Naive B cell (primary cell): ENCODE results near the gene PTGER2. TPM values are rescaled to one million over a fixed set of nuclear protein-coding genes. Genes with fewer than 3 reads are reported as not detected.

Experiments
- ATAC-seq, 2 donors: fragments of 150-1000 bp; cut with Tn5 transposase; 2 replicates each; pipeline ENCODE4 v1.10.0; 2021; ENCODE audit warnings: low read depth in 2 of 2, mild to moderate bottlenecking in 2 of 2, moderate library complexity in 2 of 2
- DNase-seq: peaks from one replicate; pipeline ENCODE4 v3.0.0; 2022
- H3K27ac Mint-ChIP-seq, 6 donors: one replicate each; pipeline ENCODE4 v1.8.0; 2020 to 2022; ENCODE audit warnings: mild to moderate bottlenecking in 6 of 6, mixed read lengths in 6 of 6, moderate library complexity in 5 of 6, inconsistent platforms in 2 of 6
- H3K27me3 Mint-ChIP-seq, 3 donors: one replicate each; pipeline ENCODE4 v1.8.0; 2021 to 2022; ENCODE audit warnings: mixed read lengths in 3 of 3, mild to moderate bottlenecking in 1 of 3
- H3K36me3 Mint-ChIP-seq, 2 donors: one replicate each; pipeline ENCODE4 v1.8.0; 2020 to 2022; ENCODE audit warnings: mixed read lengths in 2 of 2, inconsistent platforms in 1 of 2, mild to moderate bottlenecking in 1 of 2
- H3K4me1 Mint-ChIP-seq, 3 donors: one replicate each; pipeline ENCODE4 v1.8.0; 2020 to 2022; ENCODE audit warnings: mixed read lengths in 3 of 3, inconsistent platforms in 1 of 3, mild to moderate bottlenecking in 1 of 3, moderate library complexity in 1 of 3
- H3K4me3 Mint-ChIP-seq, 8 donors: one replicate each; pipeline ENCODE4 v1.8.0; 2020 to 2022; ENCODE audit warnings: mild to moderate bottlenecking in 8 of 8, mixed read lengths in 8 of 8, moderate library complexity in 8 of 8, inconsistent platforms in 2 of 8
- H3K9me3 Mint-ChIP-seq, 7 donors: one replicate each; pipeline ENCODE4 v1.8.0; 2020 to 2022; ENCODE audit warnings: mixed read lengths in 7 of 7, mild to moderate bottlenecking in 5 of 7, inconsistent platforms in 2 of 7, moderate library complexity in 1 of 7
- polyA plus RNA-seq, 6 donors: library from polyadenylated mRNA; unstranded; fragments of 300-500 nt; fragmentation: Illumina TruSeq; gene quantifications; one replicate each; pipeline ENCODE4 v1.2.3, GENCODE V29; 2021; ENCODE audit warnings: low read depth in 6 of 6

Gene PTGER2
- polyA plus RNA-seq, 6 donors from 2014 or later: 0.23 to 0.88 (median 0.39) TPM; not detected in 1

DNA sequence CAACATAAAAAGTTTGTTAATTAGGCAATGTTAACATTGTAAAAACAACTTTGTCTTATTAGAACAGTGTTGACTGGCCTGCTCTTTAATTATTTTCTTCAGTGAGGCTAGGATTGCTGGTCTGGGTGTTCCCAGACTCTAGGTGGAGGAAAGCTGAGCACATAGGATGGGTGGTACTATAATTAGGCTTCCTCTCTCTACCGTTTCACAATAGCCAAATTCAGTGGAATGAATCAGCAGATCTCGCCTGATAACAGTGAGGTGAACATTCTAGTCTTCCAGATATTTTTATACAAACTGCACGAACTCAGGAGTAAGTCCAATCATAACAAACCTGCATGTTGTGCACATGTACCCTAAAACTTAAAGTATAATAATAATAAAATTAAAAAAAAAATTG lies 34.7 kb upstream of the PTGER2 start:
- peaks cover 14 to 26% (median 15%) of the 10 kb centered on the region in 3 donors for H3K27me3 Mint-ChIP-seq
- no peak for DNase-seq
- ATAC-seq: no peak
- H3K27ac Mint-ChIP-seq: no peak overlapping the region
- H3K36me3 Mint-ChIP-seq: peaks cover 0 to 9% of the 10 kb centered on the region in 2 donors
- H3K4me3 Mint-ChIP-seq: no peak overlapping the region
- no peaks in the 10 kb centered on the region for H3K9me3 Mint-ChIP-seq
- H3K4me1 Mint-ChIP-seq: no peaks in the 10 kb centered on the region

DNA sequence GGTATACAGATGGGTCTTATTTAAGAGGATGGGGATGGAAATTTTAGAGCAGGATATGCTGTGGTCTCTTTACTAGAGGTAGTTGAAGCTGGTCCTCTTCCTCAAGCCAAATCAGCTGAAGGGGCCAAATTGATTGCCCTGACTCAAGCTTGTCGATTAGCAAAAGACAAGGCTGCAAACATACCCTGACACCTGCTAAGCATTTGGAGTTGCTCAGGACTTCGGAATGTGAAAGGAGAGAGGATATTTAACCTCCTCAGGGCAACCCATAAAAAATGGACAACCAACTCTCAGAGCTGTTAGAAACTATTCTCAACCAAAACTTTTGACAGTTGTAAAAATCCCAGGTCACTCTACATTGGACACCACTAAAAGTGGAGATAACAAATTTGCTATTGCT lies 31.0 kb upstream of the PTGER2 start:
- Mint-ChIP-seq H3K9me3 (no peaks in the 10 kb centered on the region), H3K27me3 (peaks cover 1 to 24% (median 19%) of the 10 kb centered on the region in 3 donors), H3K36me3 (peaks cover 0 to under 1% of the 10 kb centered on the region in 2 donors), H3K4me3 (no peak overlapping the region), H3K4me1 (no peaks in the 10 kb centered on the region), H3K27ac (no peak overlapping the region)
- ATAC-seq (no peak), DNase-seq (no peak)

DNA sequence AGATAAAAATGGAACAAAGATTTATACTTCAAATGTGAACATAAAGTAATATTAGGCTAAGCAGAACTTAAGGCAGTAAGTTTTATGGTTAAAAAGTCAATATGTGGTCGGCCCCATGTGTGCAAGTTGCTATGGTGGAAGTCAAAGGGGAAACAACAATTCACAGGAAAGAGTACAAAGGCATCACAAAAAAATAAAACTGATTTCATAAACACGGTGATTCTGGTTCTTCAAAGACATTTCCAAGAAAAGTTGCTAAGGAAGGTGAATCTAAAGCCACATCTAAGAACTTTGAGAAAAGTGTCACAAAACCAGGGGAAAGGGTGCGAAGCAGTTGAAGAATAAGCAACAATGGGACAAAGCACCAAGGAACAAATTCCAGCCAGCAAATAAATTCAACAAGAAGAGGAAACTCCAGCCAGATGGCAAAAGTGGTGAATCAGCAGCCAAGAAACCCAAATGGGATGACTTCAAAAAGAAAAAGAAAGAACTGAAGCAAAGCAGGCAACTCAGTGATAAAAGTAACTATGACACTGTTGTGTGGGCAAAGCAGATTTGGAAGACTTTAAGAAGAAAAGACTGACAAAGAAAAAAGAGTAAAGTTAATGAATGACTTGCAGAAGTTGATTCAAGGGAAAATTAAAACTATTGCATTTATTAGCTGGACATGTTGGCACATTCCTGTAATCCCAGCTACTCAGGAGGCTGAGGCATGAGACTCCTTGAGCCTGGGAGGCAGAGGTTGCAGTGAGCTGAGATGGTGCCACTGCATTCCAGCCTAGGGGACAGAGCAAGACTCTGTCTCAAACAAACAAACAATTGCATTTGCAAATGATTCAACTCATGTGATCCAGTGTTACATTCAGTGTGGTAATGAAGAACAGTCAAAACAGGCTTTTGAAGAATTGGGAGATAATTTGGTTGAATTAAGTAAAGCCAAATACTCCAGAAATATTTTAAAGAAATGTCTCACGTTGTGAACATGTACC lies 27.2 kb upstream of the PTGER2 start:
- no peaks in the 10 kb centered on the region for H3K9me3 Mint-ChIP-seq
- no peak for ATAC-seq
- H3K27ac Mint-ChIP-seq: no peak overlapping the region
- H3K4me1 Mint-ChIP-seq: no peaks in the 10 kb centered on the region
- no peak overlapping the region for H3K4me3 Mint-ChIP-seq
- peaks cover 8 to 20% (median 16%) of the 10 kb centered on the region in 3 donors for H3K27me3 Mint-ChIP-seq
- H3K36me3 Mint-ChIP-seq: no peaks in the 10 kb centered on the region
- DNase-seq: no peak

DNA sequence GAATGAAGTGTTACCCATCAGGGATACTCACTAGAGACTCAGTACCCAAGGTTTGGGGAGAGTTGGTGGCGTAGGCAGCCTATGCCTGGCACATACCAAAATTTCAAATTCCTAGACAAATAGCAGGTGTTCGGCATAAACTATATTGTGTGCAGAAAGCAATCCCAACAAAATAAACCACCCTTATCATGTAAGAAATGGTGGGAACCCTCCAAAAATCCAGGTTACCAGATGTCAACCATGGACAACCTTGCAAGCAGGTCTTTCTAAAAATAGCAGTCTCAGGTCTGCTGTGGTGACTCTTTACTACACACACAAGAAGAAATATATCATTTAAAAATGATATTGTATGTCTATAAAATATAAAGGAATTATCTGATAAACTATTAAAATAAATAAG lies 17.7 kb upstream of the PTGER2 start:
- no peaks in the 10 kb centered on the region for H3K9me3 Mint-ChIP-seq
- H3K36me3 Mint-ChIP-seq: no peaks in the 10 kb centered on the region
- ATAC-seq: no peak
- peaks cover 0 to 4% (median 4%) of the 10 kb centered on the region in 3 donors for H3K27me3 Mint-ChIP-seq
- H3K4me3 Mint-ChIP-seq: no peak overlapping the region
- no peak overlapping the region for H3K27ac Mint-ChIP-seq
- no peaks in the 10 kb centered on the region for H3K4me1 Mint-ChIP-seq
- no peak for DNase-seq

DNA sequence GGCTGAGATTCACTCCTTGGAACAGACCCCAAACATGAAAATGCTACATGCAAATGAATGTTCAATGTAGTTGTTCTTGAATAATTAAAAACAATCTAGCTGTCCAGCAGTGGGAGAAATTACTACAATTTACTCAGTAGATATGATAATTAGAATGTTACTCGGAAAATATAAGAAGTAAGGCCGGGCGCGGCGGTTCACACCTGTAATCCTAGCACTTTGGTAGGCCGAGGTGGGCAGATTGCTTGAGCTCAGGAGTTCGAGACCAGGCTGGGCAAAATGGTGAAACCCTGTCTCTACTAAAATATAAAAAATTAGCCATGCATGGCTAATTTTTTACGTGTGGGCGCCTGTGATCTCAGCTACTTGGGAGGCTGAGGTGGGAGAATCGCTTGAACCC lies 15.3 kb upstream of the PTGER2 start:
- Mint-ChIP-seq H3K9me3 (no peaks in the 10 kb centered on the region), H3K4me1 (no peaks in the 10 kb centered on the region), H3K27me3 (peaks cover 7 to 22% (median 15%) of the 10 kb centered on the region in 3 donors), H3K36me3 (no peaks in the 10 kb centered on the region), H3K4me3 (no peak overlapping the region), H3K27ac (no peak overlapping the region)
- no peak for DNase-seq
- ATAC-seq: no peak

DNA sequence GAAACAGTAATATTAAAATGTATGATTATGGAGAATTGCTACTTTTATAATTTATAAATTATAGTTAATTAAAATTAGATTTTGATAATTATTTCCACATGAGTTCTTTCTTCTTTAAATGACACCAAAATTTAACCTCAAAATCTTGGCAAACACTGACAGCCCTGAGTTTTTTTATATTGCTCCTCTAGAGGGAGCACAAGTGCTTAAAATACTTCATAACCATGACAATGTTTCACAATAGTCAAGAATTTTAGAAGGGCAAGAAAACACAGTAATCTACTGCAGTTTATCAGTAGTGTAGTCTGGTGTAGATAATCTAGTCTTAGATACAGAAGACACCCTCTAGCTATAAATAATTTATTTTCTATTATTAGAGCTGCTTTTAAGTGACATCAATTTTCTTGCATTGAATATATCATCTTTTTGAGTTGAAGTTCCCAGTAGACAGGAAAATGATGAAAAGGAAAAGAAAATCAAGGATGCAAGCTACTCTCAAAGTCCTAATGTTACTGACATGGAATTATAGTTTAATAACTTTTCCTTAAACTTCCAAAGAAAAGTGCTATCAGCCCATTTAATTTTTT lies 14.3 kb upstream of the PTGER2 start:
- no peaks in the 10 kb centered on the region for H3K9me3 Mint-ChIP-seq
- ATAC-seq (peak; percentile 52 to 53), DNase-seq (peak; percentile 38)
- H3K4me3 Mint-ChIP-seq: no peak overlapping the region
- H3K27ac Mint-ChIP-seq: no peak overlapping the region
- no peaks in the 10 kb centered on the region for H3K4me1 Mint-ChIP-seq
- peaks cover 14 to 30% (median 24%) of the 10 kb centered on the region in 3 donors for H3K27me3 Mint-ChIP-seq
- H3K36me3 Mint-ChIP-seq: no peaks in the 10 kb centered on the region

DNA sequence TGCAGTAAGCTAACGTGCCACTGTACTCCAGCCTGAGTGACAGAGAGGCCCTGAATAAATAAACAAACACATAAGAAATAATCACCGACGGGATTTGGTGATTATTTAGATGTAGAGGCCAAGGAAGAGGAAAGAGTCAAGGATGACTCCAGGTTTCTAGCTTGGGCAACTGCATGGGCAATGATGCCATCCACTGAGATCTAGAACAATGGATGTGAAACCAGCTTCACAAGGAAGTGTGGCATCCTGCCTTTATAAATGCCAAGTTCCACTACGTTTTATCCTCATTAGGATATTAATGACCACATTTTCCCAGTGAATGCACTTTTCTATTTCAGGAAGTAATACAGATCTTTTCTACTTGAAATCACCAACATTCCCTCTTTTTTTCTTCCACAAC lies 10.9 kb upstream of the PTGER2 start:
- H3K27ac Mint-ChIP-seq: no peak overlapping the region
- DNase-seq (no peak), ATAC-seq (no peak)
- H3K9me3 Mint-ChIP-seq: no peaks in the 10 kb centered on the region
- peaks cover 21 to 35% (median 24%) of the 10 kb centered on the region in 3 donors for H3K27me3 Mint-ChIP-seq
- no peak overlapping the region for H3K4me3 Mint-ChIP-seq
- H3K4me1 Mint-ChIP-seq: no peaks in the 10 kb centered on the region
- no peaks in the 10 kb centered on the region for H3K36me3 Mint-ChIP-seq

DNA sequence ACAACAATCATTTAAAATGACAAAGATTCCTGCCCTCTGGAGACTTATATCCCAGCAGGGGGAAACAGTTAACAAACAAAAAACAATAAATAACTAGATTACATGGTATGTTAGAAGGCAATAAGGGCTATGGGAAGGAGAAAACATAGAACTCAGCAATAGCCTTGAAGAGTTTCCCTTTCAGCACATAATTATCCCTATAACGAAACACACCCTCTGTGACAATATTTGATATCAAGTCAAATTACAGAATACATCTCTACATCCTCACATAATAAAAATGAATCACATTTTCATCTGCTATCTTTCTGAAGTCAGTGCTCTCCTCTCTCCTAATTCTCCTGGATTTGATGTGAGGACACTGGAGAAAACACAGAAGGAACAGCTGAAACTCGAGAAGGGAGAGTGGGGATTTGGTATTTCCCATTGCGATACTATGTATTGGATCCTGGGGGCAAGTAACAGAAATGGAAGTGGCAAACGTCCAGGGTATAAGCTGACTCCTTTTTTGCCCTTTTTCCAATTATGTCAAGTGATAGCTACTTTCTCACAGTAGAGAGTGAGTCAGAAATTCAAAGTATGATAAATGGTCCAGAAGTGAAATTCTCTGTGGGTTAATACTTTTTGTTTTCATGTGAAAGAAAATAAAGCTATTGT lies 9.7 kb upstream of the PTGER2 start:
- DNase-seq (no peak), ATAC-seq (no peak)
- Mint-ChIP-seq H3K27ac (no peak overlapping the region), H3K9me3 (no peaks in the 10 kb centered on the region), H3K27me3 (peaks cover 21 to 40% (median 28%) of the 10 kb centered on the region in 3 donors), H3K4me1 (no peaks in the 10 kb centered on the region), H3K4me3 (no peak overlapping the region), H3K36me3 (no peaks in the 10 kb centered on the region)

DNA sequence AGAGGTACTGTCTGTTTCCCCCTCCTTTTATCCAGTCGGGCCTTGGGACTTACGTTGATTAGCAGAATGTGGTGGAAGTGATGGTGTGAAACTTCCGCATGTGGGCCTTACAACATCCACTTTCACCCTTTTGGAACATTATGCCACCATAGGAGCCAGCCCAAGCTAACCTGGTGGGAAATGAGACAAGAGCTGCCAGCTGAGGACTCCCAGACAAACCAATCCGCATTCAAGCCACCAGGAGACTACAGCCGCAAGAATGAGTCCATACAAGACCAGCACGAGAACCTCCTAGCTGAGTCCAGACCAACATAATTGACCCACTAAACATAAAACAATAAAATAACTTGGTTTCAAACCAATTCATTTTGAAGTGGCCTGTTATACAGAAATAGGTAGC lies 9.1 kb upstream of the PTGER2 start:
- no peaks in the 10 kb centered on the region for H3K4me1 Mint-ChIP-seq
- no peak overlapping the region for H3K27ac Mint-ChIP-seq
- H3K27me3 Mint-ChIP-seq: peaks cover 21 to 42% (median 23%) of the 10 kb centered on the region in 3 donors
- no peaks in the 10 kb centered on the region for H3K36me3 Mint-ChIP-seq
- no peak for DNase-seq
- H3K9me3 Mint-ChIP-seq: no peaks in the 10 kb centered on the region
- no peak for ATAC-seq
- no peak overlapping the region for H3K4me3 Mint-ChIP-seq

DNA sequence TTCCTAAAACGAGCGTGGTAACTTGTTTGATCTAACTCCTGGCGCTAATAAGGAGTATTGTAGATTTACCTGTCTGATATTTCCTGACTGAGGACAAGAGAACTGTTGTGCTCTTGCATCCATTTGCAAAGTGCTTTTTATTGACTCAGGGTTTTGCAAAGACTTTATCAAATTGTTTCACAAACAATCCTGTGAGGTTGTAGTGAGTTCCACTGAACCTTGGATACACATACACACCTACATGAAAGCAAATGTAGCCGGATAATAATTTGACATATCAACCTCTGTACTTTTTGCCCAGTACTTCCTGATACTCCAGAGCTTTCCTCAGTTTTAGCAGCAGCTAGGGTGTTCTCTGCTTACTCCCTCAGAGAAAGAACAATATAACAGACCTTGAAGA lies 6.7 kb upstream of the PTGER2 start:
- peaks cover 13 to 20% (median 18%) of the 10 kb centered on the region in 3 donors for H3K4me1 Mint-ChIP-seq
- H3K27ac Mint-ChIP-seq: no peak overlapping the region
- ATAC-seq (no peak), DNase-seq (no peak)
- H3K4me3 Mint-ChIP-seq: no peak overlapping the region
- H3K9me3 Mint-ChIP-seq: peaks cover 0 to 4% (median 0%) of the 10 kb centered on the region in 7 donors
- peaks cover 21 to 38% (median 36%) of the 10 kb centered on the region in 3 donors for H3K27me3 Mint-ChIP-seq
- no peaks in the 10 kb centered on the region for H3K36me3 Mint-ChIP-seq

DNA sequence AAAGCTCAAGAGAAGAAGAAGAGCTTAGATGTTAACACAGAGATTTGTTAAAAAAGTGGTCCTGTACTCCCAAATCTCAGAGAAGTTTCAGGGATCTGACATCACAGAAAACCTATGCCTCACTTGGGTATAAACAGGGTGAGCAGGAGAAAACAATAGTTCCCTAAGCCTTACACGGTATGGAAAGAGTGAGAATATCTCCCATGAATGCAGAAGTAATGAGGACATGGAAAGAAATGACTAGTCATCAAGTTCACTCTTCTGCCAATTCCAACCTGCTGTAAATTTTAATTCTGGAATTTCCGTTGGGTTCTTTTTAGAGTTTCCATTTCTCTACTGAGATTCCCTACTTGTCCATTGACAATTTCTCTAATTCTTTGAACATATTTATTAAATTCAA lies 6.2 kb upstream of the PTGER2 start:
- Mint-ChIP-seq H3K4me3 (no peak overlapping the region), H3K27me3 (peaks cover 21 to 35% (median 32%) of the 10 kb centered on the region in 3 donors), H3K9me3 (peaks cover 0 to 4% (median 0%) of the 10 kb centered on the region in 7 donors), H3K4me1 (peaks cover 17 to 26% (median 23%) of the 10 kb centered on the region in 3 donors), H3K27ac (no peak overlapping the region), H3K36me3 (no peaks in the 10 kb centered on the region)
- DNase-seq (no peak), ATAC-seq (no peak)

DNA sequence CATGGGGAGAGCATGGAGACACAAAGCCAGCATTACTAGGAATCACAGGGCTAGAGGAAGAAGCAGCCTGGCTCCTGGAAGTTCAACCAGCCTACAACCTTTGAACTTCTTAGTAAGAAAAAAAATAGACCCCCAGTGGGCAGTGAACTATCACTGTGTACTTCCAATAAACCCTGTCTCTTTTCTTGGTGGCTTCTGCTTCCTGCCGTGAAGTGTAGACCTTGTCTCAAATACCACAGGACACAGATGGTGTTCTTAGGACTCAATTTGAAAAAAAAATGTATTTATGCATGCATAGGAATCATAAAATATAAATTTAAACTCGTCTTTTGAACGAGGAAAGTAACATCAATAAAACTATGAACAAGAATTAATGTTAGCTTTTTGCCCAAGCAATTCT lies 3.6 kb upstream of the PTGER2 start:
- H3K27ac Mint-ChIP-seq: no peak overlapping the region
- peaks cover 30 to 44% (median 40%) of the 10 kb centered on the region in 3 donors for H3K27me3 Mint-ChIP-seq
- H3K4me3 Mint-ChIP-seq: peak overlapping the region in 1 of 8 donors; percentile 10
- DNase-seq: no peak
- peaks cover 38 to 49% (median 48%) of the 10 kb centered on the region in 3 donors for H3K4me1 Mint-ChIP-seq
- H3K36me3 Mint-ChIP-seq: peaks cover 0 to 10% of the 10 kb centered on the region in 2 donors
- H3K9me3 Mint-ChIP-seq: peaks cover 0 to 4% (median 0%) of the 10 kb centered on the region in 7 donors
- no peak for ATAC-seq

DNA sequence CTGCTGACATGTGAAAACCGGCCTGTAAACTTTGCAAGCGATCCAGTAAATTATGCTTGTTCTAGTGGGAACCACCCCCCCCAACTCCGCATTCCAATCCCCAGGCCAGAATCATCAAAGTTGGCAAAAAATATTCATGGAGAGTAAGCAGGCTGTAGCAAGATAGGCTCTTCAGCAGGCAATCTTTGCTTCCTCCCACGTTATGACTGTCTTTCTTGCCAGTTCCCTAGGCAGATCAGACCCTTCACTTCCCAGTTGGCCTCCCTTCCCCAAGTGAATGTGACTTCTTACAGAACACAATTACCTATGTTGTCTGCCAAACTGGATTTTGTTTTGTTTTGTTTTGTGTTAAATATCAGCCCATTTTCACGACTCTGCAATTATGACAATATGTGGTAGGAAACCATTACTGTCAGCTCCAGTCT lies 1.2 kb upstream of the PTGER2 start:
- H3K4me3 Mint-ChIP-seq: peak overlapping the region in 7 of 8 donors; percentile 67 to 94 (median 87)
- peaks cover 38 to 61% (median 61%) of the 10 kb centered on the region in 3 donors for H3K27me3 Mint-ChIP-seq
- no peak for ATAC-seq
- H3K4me1 Mint-ChIP-seq: peaks cover 39 to 53% (median 53%) of the 10 kb centered on the region in 3 donors
- H3K27ac Mint-ChIP-seq: no peak overlapping the region
- H3K36me3 Mint-ChIP-seq: peaks cover 0 to 12% of the 10 kb centered on the region in 2 donors
- peaks cover 0 to 4% (median 0%) of the 10 kb centered on the region in 7 donors for H3K9me3 Mint-ChIP-seq
- no peak for DNase-seq
